ENCODE results near the gene ANKRD6. TPM values are rescaled to one million over a fixed set of nuclear protein-coding genes. Genes with fewer than 3 reads are reported as not detected.

The ANKRD6 gene
- total and polyA plus RNA-seq, 2 donors (not counting 3 experiments of a cell fraction or from before 2014, with no cell fraction given) = 3.4 to 9.6 TPM

DNA sequence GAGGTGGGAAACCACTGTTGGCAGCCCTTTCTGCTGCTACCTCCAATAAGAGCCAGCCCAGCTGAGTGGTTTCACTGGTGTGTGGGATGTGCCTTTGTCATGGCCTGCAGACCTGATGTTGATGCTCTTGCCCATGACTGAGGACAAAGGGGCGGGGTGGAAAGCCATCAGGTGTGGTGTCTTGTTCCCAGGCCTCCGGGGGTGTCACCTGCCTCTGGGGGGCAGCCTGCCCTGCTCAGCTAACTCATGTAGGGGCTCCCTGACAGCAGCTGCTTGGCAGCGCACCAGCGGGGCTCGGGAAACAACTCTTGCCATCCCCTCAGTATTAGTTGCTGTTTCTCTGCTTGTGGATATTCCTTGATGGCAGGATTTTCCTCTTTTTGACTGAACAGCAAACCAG lies 114.3 kb downstream of the ANKRD6 start:
- dilution Hi-C loops (cut with MboI; ENCODE audit: extremely low pct_ligation_motif_present, low sequenced_read_pairs) (no loop called here), intact Hi-C loops (cut with micrococcal nuclease) (no loop called here)
- Histone ChIP-seq H3K4me2 (ENCODE audit: insufficient read depth, low read length) (no peak overlapping the region), H3K9ac (replicated peaks; ENCODE audit: extremely low read depth, insufficient read depth, low read length) (no peak overlapping the region), H3K36me3 (ENCODE audit: control insufficient read depth in 2 of 2, extremely low read depth in 1 of 2, insufficient read depth in 2 of 2, low read length in 2 of 2) (no peaks in the 10 kb centered on the region), H3K4me3 (replicated peaks in 1 of 3; ENCODE audit: insufficient read depth in 1 of 3, low read depth in 1 of 3, low read length in 3 of 3) (no peak overlapping the region), H3K27me3 (ENCODE audit: control insufficient read depth in 2 of 2, insufficient read depth in 2 of 2, low read length in 2 of 2) (no peaks in the 10 kb centered on the region), H3K9me3 (replicated peaks; ENCODE audit: control insufficient read depth, insufficient read depth, low read length) (no peaks in the 10 kb centered on the region), H4K20me1 (replicated peaks; ENCODE audit: control insufficient read depth, extremely low read depth, insufficient read depth, low read length) (no peaks in the 10 kb centered on the region), H2AFZ (ENCODE audit: low read depth, low read length) (no peak overlapping the region), H3K27ac (ENCODE audit: insufficient read depth, low read depth, low read length) (no peak overlapping the region), H3K9me1 (replicated peaks; ENCODE audit: control insufficient read depth, extremely low read depth, insufficient read depth, low read length) (no peaks in the 10 kb centered on the region), H3K4me1 (ENCODE audit: control insufficient read depth, extremely low read depth, insufficient read depth, low read length) (no peaks in the 10 kb centered on the region), H3K79me2 (ENCODE audit: control insufficient read depth, insufficient read depth, low read length) (no peaks in the 10 kb centered on the region)
- POLR2A ChIA-PET = no interaction called here
- TF ChIP-seq JUN (IDR thresholded peaks at IDR 0.05; ENCODE audit: borderline replicate concordance, insufficient read depth, insufficient read length, low read depth) (no peak), POLR2AphosphoS5 (IDR thresholded peaks at IDR 0.05; ENCODE audit: insufficient read depth, low read depth, low read length) (no peak), FOS (IDR thresholded peaks at IDR 0.05; ENCODE audit: borderline replicate concordance, insufficient read depth, low read length) (no peak), GATA2 (IDR thresholded peaks at IDR 0.05; ENCODE audit: insufficient read depth, insufficient read length, low read depth, low read length) (no peak)
- CTCF ChIA-PET = no interaction called here
- FAIRE-seq (no peak), DNase-seq (ENCODE audit: low read depth, low spot score) (no peak)
- BruUV-seq (replicated peaks) = no TSS peak

DNA sequence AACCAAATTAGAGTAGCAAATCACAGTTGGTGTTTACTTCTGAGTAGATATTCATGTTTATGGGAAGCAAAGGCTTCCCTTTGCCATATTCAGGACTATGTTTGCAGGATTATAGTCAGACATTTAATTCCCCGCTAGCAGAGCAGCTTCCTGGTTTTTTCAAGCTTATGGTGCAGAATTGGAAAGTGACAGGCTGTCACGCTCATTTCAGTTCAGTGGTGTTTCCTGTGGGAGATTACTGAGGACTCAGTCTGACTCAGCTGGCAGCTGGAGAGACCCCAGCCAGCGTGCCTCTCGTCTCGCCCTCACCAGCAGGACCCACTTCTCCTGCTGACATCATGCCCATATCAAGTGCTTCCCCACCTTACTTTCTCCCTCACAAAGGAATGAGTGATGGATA lies 120.5 kb downstream of the ANKRD6 start:
- Histone ChIP-seq H3K9ac (replicated peaks; ENCODE audit: extremely low read depth, insufficient read depth, low read length) (no peak overlapping the region), H4K20me1 (replicated peaks; ENCODE audit: control insufficient read depth, extremely low read depth, insufficient read depth, low read length) (no peaks in the 10 kb centered on the region), H3K79me2 (ENCODE audit: control insufficient read depth, insufficient read depth, low read length) (no peaks in the 10 kb centered on the region), H3K36me3 (ENCODE audit: control insufficient read depth in 2 of 2, extremely low read depth in 1 of 2, insufficient read depth in 2 of 2, low read length in 2 of 2) (no peaks in the 10 kb centered on the region), H3K9me1 (replicated peaks; ENCODE audit: control insufficient read depth, extremely low read depth, insufficient read depth, low read length) (no peaks in the 10 kb centered on the region), H3K4me2 (ENCODE audit: insufficient read depth, low read length) (no peak overlapping the region), H3K4me3 (replicated peaks in 1 of 3; ENCODE audit: insufficient read depth in 1 of 3, low read depth in 1 of 3, low read length in 3 of 3) (no peak overlapping the region), H3K9me3 (replicated peaks; ENCODE audit: control insufficient read depth, insufficient read depth, low read length) (no peaks in the 10 kb centered on the region), H2AFZ (ENCODE audit: low read depth, low read length) (no peak overlapping the region), H3K4me1 (ENCODE audit: control insufficient read depth, extremely low read depth, insufficient read depth, low read length) (no peaks in the 10 kb centered on the region), H3K27ac (ENCODE audit: insufficient read depth, low read depth, low read length) (no peak overlapping the region), H3K27me3 (ENCODE audit: control insufficient read depth in 2 of 2, insufficient read depth in 2 of 2, low read length in 2 of 2) (peaks cover 0 to 2% of the 10 kb centered on the region in 2 experiments)
- TF ChIP-seq, protein P1, sequence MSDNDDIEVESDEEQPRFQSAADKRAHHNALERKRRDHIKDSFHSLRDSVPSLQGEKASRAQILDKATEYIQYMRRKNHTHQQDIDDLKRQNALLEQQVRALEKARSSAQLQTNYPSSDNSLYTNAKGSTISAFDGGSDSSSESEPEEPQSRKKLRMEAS (IDR thresholded peaks at IDR 0.05; ENCODE audit: insufficient read depth, insufficient read length) = no peak
- TF ChIP-seq POLR2A (IDR thresholded peaks at IDR 0.05; ENCODE audit: low read depth, low read length) = no peak
- no peak for TF ChIP-seq EZH2 (IDR thresholded peaks at IDR 0.05; ENCODE audit: borderline replicate concordance, low read depth, low read length, severe bottlenecking)
- no peak for TF ChIP-seq GATA2 (IDR thresholded peaks at IDR 0.05; ENCODE audit: insufficient read depth, insufficient read length, low read depth, low read length)
- no peak for TF ChIP-seq FOS (IDR thresholded peaks at IDR 0.05; ENCODE audit: borderline replicate concordance, insufficient read depth, low read length)
- dilution Hi-C loops (cut with MboI; ENCODE audit: extremely low pct_ligation_motif_present, low sequenced_read_pairs) (no loop called here), intact Hi-C loops (cut with micrococcal nuclease) (no loop called here)
- no peak for DNase-seq (ENCODE audit: low read depth, low spot score)
- CTCF ChIA-PET = no interaction called here
- FAIRE-seq = no peak
- BruUV-seq (replicated peaks) = no TSS peak
- POLR2A ChIA-PET = no interaction called here
